HG03460 (cell line): ENCODE results near the gene CCDC127.
"Not testable (repeated sequence)": the region's sequence is repeated elsewhere in the genome, so short reads cannot be mapped to it uniquely, and the experiment has no call there.

Experiments used
- ATAC-seq: cut with Tn5 transposase; IDR thresholded peaks from one replicate; pipeline ENCODE4 v1.9.1; 2021; ENCODE audit not compliant: unreplicated experiment

Gene CCDC127

DNA sequence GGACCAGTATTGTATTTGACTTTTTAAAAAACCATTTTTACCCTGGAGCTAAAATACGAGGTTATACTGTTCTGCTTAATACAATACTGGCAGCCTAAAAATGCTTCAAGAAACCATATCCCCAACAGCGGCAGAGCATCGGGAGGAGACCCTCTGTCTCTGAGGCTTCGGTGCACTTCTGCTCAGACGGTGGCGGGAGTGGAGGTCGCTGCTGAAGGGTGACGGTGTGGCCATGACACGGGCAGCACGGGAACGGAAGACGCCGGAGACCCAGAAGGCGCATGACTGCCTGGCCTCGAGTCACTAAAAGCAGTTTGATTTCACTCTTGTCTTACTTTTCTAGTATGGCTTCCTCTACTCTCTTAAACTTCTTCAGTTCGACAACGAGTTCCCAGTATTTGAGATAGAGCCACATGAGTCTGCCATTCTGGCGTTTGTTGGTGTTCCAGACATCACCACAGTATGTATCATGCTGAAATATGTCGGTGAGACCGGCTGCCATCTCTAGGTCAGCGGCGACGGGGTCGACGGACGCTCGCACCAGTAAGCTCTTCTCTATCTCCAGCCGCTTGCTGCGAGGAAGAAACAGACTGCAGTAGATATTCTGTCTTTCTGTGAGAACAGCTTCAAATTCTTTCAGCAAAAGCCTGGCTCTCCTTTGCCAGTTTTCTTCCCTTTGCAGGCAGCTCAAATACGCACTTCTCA lies 12.8 kb downstream of the CCDC127 start:
- ATAC-seq, result no peak

DNA sequence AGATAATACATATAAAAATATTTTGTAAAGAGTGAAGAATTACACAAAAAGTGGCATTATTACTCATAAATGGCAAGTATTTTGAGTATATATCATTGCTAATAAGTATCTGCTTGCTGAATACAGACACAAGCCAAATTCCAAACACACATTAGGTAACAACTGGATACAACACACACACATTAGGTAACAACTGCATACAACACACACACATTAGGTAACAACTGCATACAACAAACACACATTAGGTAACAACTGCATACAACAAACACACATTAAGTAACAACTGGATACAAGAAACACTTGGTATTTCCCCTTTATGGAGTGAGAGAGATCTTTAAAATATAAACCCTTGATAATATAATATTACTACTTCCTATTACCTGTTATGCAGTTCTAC lies 13.5 kb downstream of the CCDC127 start:
- ATAC-seq, result no peak

DNA sequence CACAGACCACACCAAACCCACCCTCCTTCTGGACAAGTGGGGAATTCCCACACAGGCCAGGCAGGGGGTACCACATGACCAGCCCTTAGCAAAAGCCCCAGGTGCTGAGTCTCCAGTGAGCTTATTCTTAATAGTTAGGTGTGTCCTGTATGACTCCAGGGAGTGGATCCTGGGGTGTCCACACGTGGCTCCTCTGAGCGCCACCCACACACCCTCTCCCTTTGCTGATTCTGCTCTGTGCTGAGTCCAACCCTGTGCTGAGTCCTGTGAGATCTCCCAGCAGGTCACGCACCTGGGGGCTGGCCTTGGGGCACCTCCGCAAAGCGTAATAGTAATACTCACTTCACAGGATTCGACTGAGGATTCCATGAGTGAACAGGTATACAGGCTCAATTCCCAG lies 14.0 kb downstream of the CCDC127 start:
- no peak for ATAC-seq

DNA sequence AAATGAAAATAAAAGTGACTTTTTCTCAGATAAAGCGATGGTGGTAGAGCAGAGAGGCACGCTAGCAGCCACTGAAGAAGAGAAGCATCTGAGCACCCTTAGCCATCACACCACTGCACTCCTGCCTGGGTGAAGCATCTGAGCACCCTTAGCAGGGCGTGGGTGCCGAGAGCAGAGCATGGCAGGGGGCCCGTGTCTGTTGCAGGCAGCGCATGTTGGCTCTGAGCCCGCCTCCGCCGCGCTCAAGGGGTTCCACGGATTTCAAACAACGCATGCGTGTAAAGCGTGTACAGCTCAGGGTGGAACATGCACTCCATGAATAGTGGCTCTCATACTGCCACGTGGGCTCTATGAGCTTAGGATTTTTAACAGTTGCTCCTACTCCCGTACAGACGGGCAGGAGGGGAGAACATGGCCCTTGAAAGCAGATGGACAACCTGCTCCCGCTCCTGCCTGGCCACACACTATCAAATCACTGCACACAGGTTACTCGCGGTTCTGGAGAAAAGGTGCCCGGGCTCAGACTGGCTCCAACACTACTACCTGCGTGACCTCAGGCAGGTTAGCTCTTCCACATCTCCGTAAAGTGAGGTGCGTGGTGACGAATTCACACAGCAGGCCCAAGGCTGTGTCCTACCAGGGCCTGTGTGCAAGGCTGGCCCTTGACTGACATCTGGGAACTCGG lies 14.6 kb downstream of the CCDC127 start:
- no peak for ATAC-seq

DNA sequence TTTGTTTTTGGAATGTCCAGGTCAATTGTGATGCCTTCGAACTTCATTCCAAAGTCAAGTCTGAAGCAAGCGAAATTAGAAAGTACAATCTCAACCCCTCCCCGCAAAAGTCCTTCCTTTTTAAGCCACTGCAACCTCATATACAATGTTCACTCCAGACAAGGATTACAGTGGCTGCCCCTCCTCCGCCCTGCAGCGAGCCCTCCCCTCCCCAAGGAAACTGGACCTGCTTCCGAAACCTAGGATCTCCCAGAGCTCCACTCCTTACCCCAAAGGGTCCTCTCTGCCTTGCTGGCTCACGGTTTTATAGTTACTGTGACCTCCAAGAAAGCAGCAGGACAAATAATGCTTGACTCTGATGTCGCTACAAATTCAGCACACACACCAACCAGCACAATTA lies 16.3 kb downstream of the CCDC127 start:
- no peak for ATAC-seq

DNA sequence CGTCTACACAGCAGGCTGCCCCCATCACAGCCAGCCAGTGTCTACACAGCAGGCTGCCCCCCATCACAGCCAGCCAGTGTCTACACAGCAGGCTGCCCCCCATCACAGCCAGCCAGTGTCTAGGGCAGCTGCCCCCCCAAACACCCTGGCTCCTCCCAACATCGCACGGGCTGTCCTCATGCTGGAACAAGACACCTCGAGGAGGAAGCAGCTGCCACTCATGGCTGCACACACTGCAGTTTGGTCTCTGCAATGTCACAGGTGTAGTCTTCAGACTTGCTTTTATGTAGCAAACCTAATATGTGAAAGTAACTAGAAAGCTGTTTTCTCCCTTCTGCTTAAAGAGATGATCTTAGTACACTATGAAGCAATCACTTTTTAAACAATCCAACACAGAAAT lies 17.0 kb downstream of the CCDC127 start:
- ATAC-seq, result no peak

DNA sequence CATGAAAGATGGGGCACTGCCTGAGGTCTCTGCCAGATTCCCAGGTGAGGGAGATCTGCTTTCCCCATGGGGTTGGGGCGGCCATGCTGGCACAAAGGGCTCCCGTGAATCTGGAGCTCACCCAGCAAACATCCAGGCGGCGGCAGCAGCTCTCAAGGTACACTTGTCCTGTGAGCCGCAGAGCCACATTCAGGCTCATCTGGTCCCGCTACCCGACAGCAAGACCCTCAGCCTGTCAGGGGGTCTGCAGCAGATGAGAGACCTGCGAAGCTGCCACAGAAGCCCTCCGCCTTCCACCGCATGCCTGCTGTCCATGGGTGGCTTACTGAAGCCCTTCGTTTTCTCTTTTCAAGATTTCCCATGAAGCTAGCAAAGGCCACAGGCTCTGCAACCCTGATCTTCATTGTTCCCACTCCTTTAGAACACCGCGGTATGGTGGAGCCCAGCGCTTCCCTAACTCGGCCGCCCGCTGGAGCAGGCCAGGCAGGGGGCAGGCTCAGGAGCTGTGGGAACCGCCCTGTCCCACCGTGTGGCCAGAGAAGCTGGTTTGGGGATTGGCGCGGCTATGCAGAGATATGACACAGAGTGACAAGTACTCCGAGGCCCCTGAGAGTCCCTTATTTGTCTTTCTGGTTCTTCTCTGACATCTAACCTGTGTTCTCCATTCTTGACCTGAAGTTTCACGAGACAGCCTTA lies 17.9 kb downstream of the CCDC127 start:
- no peak for ATAC-seq

DNA sequence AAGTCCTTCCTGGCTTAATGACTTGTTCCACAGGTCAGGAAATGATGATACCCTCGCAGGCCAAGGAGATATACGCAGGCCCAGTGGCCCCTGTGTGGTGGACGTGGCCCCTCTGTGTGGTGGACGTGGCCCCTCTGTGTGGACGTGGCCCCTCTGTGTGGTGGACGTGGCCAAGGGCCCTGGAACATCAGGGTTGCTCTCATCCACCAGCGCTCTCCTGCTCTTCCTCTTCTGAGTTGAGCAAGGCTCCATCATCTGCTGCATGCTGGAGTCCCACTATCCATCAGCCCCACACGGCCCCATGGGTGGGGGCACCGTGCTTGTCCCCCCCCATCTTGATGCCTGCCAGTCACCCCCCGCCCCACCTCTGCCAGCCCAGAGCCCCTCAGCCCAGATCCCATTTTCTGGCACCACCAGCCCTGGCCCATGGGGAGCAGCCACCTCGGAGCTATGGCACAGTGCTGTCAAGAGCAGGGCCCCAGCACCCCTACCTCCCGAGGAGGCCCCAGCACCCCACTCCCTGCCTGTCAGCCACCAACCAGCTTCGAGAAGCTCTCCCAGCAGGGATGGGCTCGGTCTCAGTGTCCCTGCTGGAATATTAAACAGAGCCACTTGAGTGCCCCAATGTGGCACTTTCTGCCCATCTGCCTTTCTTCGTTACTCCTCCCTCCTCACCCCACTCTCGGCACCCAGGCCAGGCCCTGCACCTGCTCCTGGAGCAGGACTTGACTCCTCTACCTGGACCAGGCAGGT lies 18.6 kb downstream of the CCDC127 start:
- ATAC-seq, result no peak

DNA sequence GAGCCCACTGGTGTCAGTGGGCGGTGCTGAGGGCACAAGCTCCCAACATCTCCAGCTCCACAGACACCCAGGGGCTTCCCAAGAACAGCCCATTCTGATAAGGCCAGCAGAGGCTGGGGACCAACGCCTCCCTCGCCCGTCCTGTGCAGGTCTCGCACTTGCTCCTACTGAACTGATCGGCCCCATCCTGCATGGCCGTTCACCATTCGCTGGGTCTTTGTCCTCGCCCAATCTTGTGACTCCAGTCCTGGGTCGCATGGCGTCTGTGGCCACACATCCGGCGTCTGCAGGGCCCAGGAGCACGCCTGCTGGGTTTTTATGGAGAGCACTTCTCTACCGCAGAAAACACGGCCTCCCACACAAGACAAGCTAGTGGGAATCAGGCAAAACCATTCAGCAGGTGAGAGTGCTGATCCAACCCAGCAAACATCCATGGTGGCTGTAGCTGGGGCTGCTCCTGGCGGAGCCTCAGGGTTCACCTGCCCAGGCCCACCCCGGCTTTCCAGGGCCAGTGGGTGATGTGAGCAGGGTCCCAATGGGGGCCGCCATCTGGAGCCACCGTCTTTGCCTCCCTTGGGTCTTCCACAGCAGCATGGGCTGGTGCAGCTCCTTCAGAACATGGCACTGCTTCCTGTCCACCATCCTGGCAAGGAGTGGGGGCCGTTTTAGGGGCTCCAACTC lies 19.3 kb downstream of the CCDC127 start:
- no peak for ATAC-seq

DNA sequence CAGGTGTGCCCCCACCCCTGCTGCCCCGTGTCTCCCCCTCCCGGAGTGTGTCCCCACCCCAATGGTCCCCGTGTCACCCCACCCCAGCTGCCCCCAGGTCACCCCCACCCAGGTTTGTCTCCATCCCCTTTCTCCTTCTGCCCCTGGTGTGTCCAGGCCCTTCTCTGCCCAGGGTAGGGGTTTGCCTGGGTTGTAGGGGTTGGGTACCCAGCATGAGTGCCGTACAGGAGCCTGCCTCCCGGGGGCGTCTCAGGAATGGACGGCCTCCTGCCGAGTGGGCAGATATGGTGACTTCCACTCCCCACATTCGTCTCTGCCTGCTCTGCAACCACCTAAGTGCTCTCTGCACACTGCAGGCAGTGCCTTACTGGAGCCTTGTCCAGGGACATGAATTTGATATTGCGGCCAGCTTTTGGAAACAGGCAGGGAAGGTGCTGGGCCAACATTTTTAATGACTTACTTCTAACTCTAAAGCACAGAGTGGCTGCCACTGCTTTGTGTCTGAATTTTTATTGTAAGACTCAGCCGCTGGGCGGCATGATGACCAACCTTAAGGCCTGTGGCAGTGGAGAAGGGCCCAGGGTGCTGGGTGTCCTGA lies 20.0 kb downstream of the CCDC127 start:
- ATAC-seq, result no peak

DNA sequence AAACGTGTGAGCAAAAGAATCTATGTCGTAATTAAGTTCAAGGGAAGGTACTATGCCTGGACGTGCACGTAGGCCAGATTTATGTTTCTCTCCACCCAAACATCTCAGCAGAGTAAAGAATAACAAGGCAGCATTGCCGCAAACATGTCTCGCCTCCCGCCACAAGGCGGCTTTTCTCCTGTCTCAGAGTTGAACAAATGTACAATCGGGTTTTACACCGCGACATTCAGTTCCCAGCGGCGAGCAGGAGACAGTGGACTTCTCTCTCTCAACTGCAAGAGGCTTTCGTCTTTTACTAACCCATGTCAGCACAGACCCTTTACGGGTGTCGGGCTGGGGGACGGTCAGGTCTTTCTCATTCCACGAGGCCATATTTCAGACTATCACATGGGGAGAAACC lies 20.9 kb downstream of the CCDC127 start:
- ATAC-seq, result not testable (repeated sequence)

DNA sequence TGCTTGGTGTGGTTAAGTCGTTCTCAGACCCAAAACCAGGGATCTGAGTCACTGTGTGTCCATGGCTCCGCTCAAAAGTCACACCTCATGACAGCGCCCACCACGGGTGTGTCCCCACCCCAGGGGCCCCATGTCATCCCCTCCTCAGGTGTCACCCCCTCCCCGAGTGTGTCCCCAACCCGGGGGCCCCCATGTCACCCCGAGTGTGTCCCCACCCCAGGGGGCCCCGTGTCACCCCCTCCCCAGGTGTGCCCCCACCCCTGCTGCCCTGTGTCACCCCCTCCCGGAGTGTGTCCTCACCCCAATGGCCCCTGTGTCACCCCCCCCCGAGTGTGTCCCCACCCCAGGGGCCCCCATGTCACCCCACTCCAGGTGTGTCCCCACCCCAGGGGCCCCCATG lies 21.6 kb downstream of the CCDC127 start:
- no peak for ATAC-seq

DNA sequence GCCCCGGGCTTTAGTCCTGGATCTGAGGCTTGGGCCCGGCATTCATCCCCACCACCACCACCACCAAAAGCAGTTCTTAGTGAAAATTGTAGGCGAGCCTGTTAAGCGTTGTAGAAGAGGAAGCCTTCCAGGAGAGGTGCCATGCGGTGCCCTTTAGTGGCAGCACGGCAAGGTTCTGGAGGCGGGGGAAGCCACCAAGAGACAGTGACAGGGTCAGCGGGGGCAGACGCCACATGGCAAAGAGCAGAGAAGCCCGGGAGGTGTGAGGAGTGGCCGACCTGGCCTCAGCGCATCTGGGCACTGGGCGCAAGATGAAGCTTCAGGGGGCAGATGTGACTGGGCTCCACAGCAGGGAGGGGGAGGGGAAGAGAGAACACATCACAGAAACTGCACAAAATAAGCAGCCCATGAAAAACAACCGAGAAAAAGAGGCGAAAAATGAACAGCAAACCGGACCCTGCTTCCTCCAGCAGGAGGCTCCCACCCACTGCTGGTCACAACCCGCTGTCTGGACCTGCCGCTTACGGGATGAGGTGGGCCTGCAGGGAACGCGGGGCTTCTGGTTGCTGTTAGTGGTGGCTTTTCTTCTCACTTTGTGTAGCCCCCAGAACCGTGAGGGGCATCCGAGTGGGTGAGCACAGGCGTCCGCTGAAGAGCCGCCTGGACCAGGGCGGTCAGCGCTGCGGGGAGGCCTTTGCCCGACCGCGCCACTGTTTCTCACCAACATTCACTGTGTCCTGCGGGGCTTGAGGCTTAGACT lies 22.4 kb downstream of the CCDC127 start:
- no peak for ATAC-seq

DNA sequence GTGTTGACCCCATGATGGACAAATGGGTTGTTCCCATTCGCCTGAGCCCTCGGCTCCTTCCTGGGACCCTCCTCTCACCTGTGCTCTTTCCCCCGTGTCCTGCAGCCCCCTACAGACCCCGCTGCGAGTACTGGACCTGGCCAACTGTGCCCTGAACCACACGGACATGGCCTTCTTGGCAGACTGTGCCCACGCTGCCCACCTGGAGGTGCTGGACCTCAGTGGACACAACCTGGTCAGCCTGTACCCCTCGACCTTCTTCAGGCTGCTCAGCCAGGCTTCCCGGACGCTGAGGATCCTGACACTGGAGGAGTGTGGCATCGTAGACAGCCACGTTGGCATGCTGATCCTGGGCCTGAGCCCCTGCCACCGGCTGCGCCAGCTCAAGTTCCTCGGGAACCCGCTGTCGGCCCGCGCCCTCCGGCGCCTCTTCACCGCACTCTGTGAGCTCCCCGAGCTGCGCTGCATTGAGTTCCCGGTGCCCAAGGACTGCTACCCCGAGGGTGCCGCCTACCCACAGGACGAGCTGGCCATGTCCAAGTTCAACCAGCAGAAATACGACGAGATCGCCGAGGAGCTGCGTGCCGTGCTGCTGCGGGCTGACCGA lies 23.2 kb downstream of the CCDC127 start:
- ATAC-seq, result no peak

DNA sequence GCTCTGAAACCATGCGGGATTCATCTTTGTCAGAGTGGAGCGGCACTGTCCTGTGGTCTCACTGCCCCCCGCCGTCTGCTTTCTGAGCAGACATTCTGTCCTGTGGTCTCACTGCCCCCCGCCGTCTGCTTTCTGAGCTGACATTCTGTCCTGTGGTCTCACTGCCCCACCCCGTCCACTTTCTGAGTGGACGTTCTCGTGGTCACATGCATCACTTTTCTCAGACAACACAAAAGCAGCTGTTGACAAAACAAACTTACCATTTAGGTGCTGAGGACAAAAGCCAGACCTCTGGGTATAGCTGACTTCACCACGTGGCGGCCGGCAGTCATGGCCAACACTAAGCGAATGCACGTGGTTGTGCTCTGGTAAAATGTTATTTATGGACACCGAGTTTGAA lies 23.9 kb downstream of the CCDC127 start:
- no peak for ATAC-seq

DNA sequence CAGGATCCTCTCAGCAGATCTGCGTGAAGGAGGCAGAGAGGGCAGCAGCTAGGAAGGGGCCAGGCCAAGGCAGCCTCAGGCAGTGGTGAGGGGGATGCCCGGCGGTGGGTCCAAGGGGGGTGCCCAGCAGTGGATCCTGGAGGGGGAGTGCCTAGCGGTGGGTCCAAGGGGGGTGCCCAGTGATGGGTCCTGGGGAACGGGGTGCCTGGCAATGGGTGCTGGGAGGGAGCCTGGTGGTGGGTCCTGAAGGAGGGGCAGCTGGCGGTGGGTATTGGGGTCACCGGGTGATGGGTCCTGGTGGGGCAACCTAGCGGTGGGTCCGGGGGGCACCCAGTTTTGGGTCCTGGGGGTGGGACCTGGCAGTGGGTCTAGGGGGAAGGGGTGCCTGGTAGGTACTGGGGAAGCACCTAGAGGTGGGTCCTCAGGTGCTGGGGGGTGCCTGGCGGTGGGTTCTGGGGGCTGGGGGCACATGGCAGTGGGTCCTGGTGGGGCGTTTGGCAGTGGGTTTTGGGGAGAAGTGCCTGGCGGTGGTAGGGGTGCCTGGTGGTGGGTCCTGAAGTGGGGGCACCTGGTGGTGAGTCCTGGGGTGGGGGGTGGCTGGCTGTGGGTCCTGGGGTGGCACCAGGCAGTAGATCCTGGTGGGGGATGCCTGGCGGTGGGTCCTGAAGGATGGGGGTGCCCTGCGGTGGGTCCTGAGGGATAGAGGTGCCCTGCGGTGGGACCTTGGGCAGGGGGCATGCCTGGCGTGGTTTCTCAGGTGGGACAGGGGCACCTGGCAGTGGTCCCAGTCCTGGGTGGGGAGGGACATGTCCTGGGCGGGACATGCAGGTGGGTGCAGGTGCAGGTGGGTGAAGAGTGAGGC lies 24.8 kb downstream of the CCDC127 start:
- ATAC-seq, result no peak

DNA sequence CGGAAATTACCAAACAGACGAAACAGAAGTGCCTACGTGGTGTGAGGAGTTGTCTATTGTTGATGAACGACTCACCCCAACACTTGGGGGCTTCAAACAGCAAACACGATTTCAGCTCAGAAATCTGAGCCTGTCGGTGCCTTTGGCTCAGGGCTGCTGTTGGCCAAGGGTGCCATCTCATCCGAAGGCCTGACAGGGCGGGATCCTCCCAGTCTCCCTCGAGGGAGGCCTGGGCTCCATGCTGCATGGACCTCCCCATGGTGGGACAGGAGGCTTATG lies 25.3 kb downstream of the CCDC127 start:
- ATAC-seq, result no peak

DNA sequence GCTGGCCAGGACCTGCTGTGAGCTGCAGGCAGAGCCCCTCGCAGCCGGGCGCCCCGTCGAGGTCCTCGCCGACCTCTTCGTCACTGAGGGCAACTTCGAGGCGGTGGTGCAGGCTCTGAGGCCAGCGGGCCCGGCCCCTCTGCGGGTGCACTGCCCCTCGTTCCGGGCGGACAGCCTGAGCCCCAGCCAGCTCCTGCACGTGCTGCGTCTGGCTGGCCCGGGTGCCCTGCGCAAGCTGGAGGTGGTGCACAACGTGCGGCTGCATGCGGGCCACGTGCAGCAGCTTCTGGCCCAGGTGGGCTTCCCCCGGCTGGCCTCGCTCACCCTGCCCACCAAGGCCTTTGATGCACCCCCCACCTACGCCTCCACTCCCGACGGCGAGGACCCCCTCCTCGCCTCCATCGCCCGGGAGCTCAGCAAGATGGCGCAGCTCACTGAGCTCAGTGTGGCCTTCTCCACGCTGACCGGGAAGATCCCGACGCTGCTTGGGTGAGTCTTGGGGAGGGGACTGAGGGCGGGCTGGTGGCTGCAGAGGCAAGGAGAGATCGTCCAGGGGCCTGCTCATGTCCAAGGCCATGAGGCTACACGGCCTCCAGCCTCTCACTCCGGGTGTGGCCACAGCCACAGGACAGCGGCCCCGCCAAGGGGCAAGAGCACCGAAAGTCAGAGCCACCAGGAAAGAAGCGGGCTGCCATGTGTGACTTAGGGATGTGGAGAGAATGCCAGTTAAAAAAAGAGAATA lies 25.8 kb downstream of the CCDC127 start:
- no peak for ATAC-seq
